ENCODE data around the gene HRH1. TPM values are rescaled to one million over a fixed set of nuclear protein-coding genes. Genes with fewer than 3 reads are reported as not detected.

HRH1 gene
- total RNA-seq, 1 experiment from 2014 or later, result 11.0 TPM

- Mint-ChIP-seq H3K9me3 (ENCODE audit: unreplicated experiment) (no peaks in the 10 kb centered on the region), H3K27me3 (ENCODE audit: insufficient read depth, unreplicated experiment) (no peaks in the 10 kb centered on the region), H3K4me1 (ENCODE audit: insufficient read depth, unreplicated experiment) (peaks cover 37% of the 10 kb centered on the region), H3K27ac (ENCODE audit: low read depth, unreplicated experiment) (no peak overlapping the region), H3K4me3 (ENCODE audit: unreplicated experiment) (peak overlapping the region; percentile 99), H3K36me3 (ENCODE audit: insufficient read depth, unreplicated experiment) (no peaks in the 10 kb centered on the region)
- BruUV-seq (replicated peaks), result TSS peak; percentile 64
- ChIA-PET POLR2A (interaction anchor here (0.6 to 1.9 kb wide), 14 partner anchors 17 to 252 kb away, joined by 3 to 18 read pairs (median 6); partner anchors contain the start of genes ATG7 and HRH1), CTCF (interaction anchor here (0.6 to 2.2 kb wide), 6 partner anchors 18 to 368 kb away, joined by 3 to 16 read pairs (median 3); no protein-coding TSS in a partner anchor)
- no peak for DNase-seq (ENCODE audit: unreplicated experiment)
- intact Hi-C loops (cut with micrococcal nuclease), result loop anchor here (1.0 to 5.0 kb wide), 3 partner anchors 41 to 90 kb away; no protein-coding TSS in a partner anchor
- TF ChIP-seq CTCF (IDR thresholded peaks at IDR 0.05; ENCODE audit: unreplicated experiment), result no peak
Measured at GRCh38 chr3:11137627-11137959, 16.7 kb upstream of the HRH1 start.

- no peak for TF ChIP-seq CTCF (IDR thresholded peaks at IDR 0.05; ENCODE audit: unreplicated experiment)
- no TSS peak for BruUV-seq (replicated peaks)
- Mint-ChIP-seq H3K9me3 (ENCODE audit: unreplicated experiment) (no peaks in the 10 kb centered on the region), H3K36me3 (ENCODE audit: insufficient read depth, unreplicated experiment) (no peaks in the 10 kb centered on the region), H3K27ac (ENCODE audit: low read depth, unreplicated experiment) (no peak overlapping the region), H3K27me3 (ENCODE audit: insufficient read depth, unreplicated experiment) (no peaks in the 10 kb centered on the region), H3K4me3 (ENCODE audit: unreplicated experiment) (peak overlapping the region; percentile 99), H3K4me1 (ENCODE audit: insufficient read depth, unreplicated experiment) (peaks cover 37% of the 10 kb centered on the region)
- intact Hi-C loops (cut with micrococcal nuclease), result loop anchor here (5.0 kb wide), 1 partner anchor 89 kb away; no protein-coding TSS in a partner anchor
- POLR2A ChIA-PET, result interaction anchor here (0.6 to 1.0 kb wide), 2 partner anchors 42 to 199 kb away, joined by 3 read pairs; no protein-coding TSS in a partner anchor
- CTCF ChIA-PET, result interaction anchor here (0.7 to 1.2 kb wide), 3 partner anchors 17 to 369 kb away, joined by 3 to 5 read pairs (median 4); no protein-coding TSS in a partner anchor
- DNase-seq (ENCODE audit: unreplicated experiment), result no peak
Measured at GRCh38 chr3:11138371-11138770, 15.9 kb upstream of the HRH1 start.

- Mint-ChIP-seq H3K9me3 (ENCODE audit: unreplicated experiment) (no peaks in the 10 kb centered on the region), H3K36me3 (ENCODE audit: insufficient read depth, unreplicated experiment) (no peaks in the 10 kb centered on the region), H3K27ac (ENCODE audit: low read depth, unreplicated experiment) (peak overlapping the region; percentile 16), H3K4me1 (ENCODE audit: insufficient read depth, unreplicated experiment) (peaks cover 37% of the 10 kb centered on the region), H3K27me3 (ENCODE audit: insufficient read depth, unreplicated experiment) (no peaks in the 10 kb centered on the region), H3K4me3 (ENCODE audit: unreplicated experiment) (peak overlapping the region; percentile 38)
- no peak for TF ChIP-seq CTCF (IDR thresholded peaks at IDR 0.05; ENCODE audit: unreplicated experiment)
- CTCF ChIA-PET, result interaction anchor here (1.7 to 3.1 kb wide), 3 partner anchors 9 to 80 kb away, joined by 5 to 14 read pairs (median 7); partner anchors contain the start of gene HRH1
- peak; percentile 75 for DNase-seq (ENCODE audit: unreplicated experiment)
- POLR2A ChIA-PET, result interaction anchor here (0.6 to 1.9 kb wide), 5 partner anchors 15 to 678 kb away, joined by 3 to 9 read pairs (median 4); no protein-coding TSS in a partner anchor
- intact Hi-C loops (cut with micrococcal nuclease), result no loop called here
- no TSS peak for BruUV-seq (replicated peaks)
Measured at GRCh38 chr3:11140030-11140712, 14.1 kb upstream of the HRH1 start.

GRCh38 chr3:11140713-11141104 is 13.6 kb upstream of the HRH1 start:
- intact Hi-C loops (cut with micrococcal nuclease), result no loop called here
- ChIA-PET POLR2A (interaction anchor here (1.2 to 1.9 kb wide), 2 partner anchors 14 to 55 kb away, joined by 5 to 9 read pairs; no protein-coding TSS in a partner anchor), CTCF (interaction anchor here (0.6 to 3.1 kb wide), 5 partner anchors 8 to 81 kb away, joined by 3 to 14 read pairs (median 5); partner anchors contain the start of gene HRH1)
- peak overlapping the region; percentile 38 for H3K4me3 Mint-ChIP-seq (ENCODE audit: unreplicated experiment)
- H3K27ac Mint-ChIP-seq (ENCODE audit: low read depth, unreplicated experiment), result peak overlapping the region; percentile 16
- TF ChIP-seq CTCF (IDR thresholded peaks at IDR 0.05; ENCODE audit: unreplicated experiment), result no peak
- peaks cover 37% of the 10 kb centered on the region for H3K4me1 Mint-ChIP-seq (ENCODE audit: insufficient read depth, unreplicated experiment)
- no peaks in the 10 kb centered on the region for H3K27me3 Mint-ChIP-seq (ENCODE audit: insufficient read depth, unreplicated experiment)
- DNase-seq (ENCODE audit: unreplicated experiment), result no peak
- no TSS peak for BruUV-seq (replicated peaks)
- H3K36me3 Mint-ChIP-seq (ENCODE audit: insufficient read depth, unreplicated experiment), result no peaks in the 10 kb centered on the region
- no peaks in the 10 kb centered on the region for H3K9me3 Mint-ChIP-seq (ENCODE audit: unreplicated experiment)

Measured in MCF 10A (cell line).